Mammary epithelial cell (primary cell): ENCODE results near the gene NFASC.

Experiments used
- EZH2 ChIP-seq: IDR thresholded peaks from 2 replicates; pipeline ENCODE4 v1.6.1; 2012; ENCODE audit warnings: low read length, inconsistent platforms, borderline replicate concordance
- TF ChIP-seq, protein P1 (sequence below), 2 donors: IDR thresholded peaks in 1 of 2; conservative IDR thresholded peaks in 1 of 2; 2 replicates each; pipeline ENCODE4 v1.5.1; 2011 to 2012; ENCODE audit warnings: inconsistent platforms in 2 of 2, low read length in 2 of 2, mild to moderate bottlenecking in 2 of 2, control low read depth in 1 of 2, low read depth in 1 of 2; ENCODE audit not compliant: insufficient read depth in 1 of 2; ENCODE audit errors: extremely low read depth in 1 of 2

DNA sequence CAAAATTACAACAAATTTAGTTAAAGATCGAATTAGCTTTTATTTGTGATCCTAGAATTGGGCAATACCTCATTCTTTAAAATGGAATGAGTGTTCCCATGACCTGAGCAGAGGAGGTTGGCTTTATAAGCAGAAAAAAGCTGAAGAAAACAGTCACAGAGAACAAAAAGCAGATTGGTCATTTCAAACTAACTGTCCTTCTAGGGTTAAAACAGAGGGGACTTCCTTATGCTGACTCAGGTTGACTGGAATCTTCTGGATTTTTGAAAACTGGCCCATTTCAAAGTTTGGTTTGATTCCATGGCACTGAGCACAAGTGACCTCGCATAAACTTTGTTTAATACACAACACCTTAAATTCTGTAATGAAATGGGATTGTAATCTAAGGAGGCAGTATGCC, 17.6 kb downstream of the NFASC start:
- TF ChIP-seq, protein P1, sequence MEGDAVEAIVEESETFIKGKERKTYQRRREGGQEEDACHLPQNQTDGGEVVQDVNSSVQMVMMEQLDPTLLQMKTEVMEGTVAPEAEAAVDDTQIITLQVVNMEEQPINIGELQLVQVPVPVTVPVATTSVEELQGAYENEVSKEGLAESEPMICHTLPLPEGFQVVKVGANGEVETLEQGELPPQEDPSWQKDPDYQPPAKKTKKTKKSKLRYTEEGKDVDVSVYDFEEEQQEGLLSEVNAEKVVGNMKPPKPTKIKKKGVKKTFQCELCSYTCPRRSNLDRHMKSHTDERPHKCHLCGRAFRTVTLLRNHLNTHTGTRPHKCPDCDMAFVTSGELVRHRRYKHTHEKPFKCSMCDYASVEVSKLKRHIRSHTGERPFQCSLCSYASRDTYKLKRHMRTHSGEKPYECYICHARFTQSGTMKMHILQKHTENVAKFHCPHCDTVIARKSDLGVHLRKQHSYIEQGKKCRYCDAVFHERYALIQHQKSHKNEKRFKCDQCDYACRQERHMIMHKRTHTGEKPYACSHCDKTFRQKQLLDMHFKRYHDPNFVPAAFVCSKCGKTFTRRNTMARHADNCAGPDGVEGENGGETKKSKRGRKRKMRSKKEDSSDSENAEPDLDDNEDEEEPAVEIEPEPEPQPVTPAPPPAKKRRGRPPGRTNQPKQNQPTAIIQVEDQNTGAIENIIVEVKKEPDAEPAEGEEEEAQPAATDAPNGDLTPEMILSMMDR (conservative IDR thresholded peaks at IDR 0.05 in 1 of 2, IDR thresholded peaks at IDR 0.05 in 1 of 2; ENCODE audit: extremely low read depth in 1 of 2, insufficient read depth in 1 of 2, low read depth in 1 of 2, low read length in 2 of 2) = no peak
- TF ChIP-seq EZH2 = no peak
